Stimulated activated CD8-positive, alpha-beta memory T cell treated with anti-CD3 and anti-CD28 coated beads, Interleukin-15, amount 100 ng/mL, for 48 hours (primary cell): ENCODE results near the gene PTPRJ.
"Not testable (repeated sequence)": the region's sequence is repeated elsewhere in the genome, so short reads cannot be mapped to it uniquely, and the experiment has no call there.

Source experiments
- DNase-seq, 2 donors: peaks; one replicate each; pipeline ENCODE4 v3.0.0-alpha.2; 2020; ENCODE audit warnings: low read depth in 2 of 2

The PTPRJ gene

GRCh38 chr11:48114740-48115139, 134.4 kb downstream of the PTPRJ start:
- no peak for DNase-seq

DNA sequence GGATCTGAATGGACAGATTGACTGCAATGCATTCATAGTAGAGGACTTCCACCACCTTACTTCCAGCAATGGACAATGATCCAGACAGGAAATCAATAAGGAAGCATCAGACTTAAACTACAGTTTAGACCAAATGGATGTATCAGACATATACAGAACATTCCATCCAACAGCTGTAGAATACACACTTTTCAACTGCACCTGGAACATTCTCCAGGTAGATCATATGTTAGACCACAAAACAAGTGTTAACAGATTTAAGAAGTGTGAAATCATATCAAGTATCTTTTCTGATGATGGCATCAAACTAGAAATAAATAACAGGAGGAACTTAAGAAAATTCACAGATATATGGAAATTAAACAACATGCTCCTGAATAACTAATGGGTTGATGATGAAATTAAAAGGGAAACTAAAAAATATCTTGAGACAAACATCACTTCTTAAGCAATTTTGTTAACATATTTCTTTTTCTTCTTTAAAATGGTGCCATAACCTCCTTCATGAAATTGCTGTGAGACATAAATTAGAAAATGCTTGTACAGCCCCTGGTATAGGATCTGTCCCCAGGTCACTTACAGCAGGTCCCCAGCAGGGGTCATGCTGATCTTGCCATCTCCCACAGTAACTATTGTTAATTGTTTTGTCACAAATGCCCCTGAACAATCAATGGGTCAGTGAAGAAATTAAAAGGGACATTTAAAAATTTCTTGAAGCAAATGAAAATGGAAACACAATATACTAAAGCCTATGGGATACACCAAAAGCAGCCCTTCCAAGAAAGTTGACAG, 136.3 kb downstream of the PTPRJ start:
- no peak for DNase-seq

GRCh38 chr11:48122246-48122645, 141.9 kb downstream of the PTPRJ start:
- no peak for DNase-seq

DNA sequence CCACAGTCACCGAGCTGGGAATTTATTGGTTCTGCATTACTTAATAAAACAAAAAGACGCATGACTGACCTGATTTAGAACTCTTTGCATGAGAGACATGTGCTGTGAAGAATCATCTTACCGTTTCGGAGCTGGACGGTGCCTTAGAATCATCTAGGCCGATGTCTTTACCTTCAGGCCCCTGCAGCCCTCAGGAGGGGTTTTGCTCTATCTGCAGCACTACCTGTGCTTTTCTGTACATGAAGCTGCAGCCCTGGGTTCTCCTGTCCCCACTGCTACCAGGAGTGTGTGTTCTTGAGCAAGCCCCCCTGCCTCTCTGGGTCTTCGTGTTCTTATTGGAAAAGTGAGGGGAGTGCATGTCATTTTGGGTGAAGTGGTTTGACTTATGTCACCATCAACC, 142.3 kb downstream of the PTPRJ start:
- no peak for DNase-seq

- no peak for DNase-seq
Observed at GRCh38 chr11:48123254-48123875, 143.0 kb downstream of the PTPRJ start.

DNA sequence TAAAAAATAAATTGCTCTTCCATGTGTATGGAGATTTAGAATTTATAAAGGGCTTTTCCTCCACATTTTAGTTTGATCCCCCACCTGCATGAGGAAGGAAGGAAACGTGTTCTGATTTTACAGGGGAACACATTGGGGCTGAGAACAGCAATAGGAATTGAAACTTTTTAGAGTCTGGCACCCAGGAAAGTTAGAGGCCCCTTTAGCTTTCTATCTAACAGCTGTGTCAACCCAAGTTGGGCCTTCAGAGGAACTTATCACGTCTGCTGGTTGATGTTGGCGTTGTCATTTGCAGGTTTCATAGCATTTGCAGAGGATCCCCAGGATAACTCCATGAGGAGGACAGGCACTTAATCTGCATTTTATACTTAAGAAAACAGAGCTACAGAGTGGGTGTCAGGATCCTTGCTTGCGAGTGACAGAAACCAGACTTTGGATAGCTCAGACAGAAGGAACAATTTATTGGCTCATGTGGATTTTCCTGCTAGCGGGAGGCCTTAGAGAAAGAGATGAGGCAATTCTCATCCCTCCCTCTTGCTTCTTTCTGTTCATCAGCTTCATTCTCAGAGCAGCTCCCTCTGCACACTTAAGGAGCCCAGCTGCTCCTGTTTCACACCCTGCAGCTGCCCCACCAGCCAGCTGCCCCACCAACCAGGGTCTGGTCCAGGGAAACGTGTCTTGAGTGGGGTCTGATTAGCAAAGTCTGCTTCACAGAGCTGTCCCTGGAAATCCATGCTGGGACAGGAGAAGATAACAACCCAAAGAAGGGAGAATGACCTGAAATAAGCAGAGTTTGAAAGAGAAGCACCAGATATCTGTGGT, 143.8 kb downstream of the PTPRJ start:
- DNase-seq: no peak

GRCh38 chr11:48124880-48125279, 144.5 kb downstream of the PTPRJ start:
- no peak for DNase-seq

DNA sequence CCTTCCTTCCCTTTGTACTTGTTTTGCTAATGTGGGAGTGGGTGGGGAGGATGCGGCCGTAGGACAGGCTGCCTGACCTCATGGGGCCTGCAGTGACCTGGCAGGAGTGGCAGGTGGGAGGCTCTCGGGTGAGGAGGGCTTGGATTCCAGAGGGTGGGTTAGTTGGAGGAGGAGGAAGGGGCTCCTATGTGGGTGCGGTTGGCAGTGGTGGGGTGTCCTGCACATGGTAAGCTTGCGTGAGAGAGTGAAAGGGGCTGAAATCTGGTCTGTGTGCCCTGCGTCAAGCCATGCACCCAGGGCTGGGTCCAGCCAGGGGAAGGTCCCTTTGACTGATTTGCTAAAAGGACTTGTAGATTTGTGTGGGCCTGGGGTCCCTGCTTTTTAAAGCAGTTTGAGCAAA, 145.5 kb downstream of the PTPRJ start:
- DNase-seq: no peak

GRCh38 chr11:48127521-48128183, 147.3 kb downstream of the PTPRJ start:
- no peak for DNase-seq

GRCh38 chr11:48129697-48130395, 149.5 kb downstream of the PTPRJ start:
- DNase-seq: no peak

DNA sequence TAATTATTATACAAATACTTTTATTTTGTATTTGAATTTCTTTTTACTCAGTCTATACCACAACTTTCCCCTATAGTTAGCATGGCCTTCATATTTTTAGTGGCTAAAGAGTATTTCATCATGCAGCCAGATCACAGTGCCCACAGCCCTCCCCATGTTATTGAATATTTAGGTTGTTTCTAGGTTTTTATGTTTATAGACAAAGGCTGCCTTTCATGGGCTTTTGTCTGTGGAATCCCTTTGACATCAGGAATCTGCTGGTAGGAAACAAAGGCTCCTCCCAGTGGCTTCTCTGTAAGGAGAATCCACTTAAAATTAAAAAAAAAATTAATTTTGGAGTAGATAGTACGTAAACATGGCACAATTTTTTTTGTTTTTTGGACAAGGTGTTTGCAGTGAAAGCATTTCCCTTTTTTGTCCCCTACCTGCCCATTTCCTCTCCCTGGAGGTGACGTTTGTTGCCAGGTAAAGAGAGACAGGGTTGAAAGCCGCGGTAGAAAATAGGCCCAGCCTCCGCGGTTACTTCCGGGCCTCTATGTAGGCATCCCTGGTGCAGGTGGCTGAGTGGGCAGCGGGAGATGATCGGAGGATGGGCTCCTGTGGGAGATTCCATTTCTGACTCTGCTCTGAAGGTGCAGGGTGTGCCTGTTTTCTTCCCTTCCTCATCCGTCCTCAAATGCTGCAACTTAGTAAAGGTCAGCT, 154.0 kb downstream of the PTPRJ start:
- no peak for DNase-seq

DNA sequence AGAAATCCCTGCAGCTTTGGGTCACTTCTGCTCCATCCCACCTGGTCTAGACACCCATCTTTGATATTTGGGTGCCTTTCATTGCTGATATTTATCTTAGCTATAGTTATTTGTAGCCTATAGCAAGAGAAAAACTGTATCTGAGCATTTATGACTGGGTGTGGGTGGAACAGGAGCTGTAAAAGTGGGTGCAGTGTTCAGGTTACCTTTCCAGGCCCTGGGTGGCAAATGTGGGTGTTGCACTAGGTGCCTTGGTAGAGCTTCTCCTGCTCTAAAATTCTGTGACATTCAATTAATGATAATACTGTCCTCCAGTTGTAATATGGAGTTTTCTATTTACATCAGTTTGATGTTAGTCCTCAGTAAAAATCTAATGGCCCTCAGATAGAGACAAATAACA, 157.9 kb downstream of the PTPRJ start:
- DNase-seq: no peak

GRCh38 chr11:48139896-48140295, 159.5 kb downstream of the PTPRJ start:
- DNase-seq: not testable (repeated sequence)

GRCh38 chr11:48141475-48142122, 161.2 kb downstream of the PTPRJ start:
- no peak for DNase-seq

DNA sequence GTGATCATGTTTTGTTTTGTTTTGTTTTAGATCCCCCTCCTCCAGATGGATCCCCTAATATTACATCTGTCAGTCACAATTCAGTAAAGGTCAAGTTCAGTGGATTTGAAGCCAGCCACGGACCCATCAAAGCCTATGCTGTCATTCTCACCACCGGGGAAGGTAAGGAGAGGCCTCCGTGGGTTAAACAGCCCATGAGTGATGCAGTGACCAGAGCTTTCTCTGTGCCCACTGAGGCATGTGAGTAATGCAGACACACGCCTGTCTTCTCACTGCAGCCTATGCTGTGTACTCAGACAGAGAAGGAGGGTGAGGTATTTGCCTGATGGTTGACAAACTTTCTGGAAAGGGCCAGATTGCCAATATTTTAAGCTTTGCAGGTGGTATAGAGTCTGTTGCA, 162.5 kb downstream of the PTPRJ start:
- DNase-seq: no peak

- DNase-seq: no peak
Observed at GRCh38 chr11:48148749-48149148, 168.4 kb downstream of the PTPRJ start.

DNA sequence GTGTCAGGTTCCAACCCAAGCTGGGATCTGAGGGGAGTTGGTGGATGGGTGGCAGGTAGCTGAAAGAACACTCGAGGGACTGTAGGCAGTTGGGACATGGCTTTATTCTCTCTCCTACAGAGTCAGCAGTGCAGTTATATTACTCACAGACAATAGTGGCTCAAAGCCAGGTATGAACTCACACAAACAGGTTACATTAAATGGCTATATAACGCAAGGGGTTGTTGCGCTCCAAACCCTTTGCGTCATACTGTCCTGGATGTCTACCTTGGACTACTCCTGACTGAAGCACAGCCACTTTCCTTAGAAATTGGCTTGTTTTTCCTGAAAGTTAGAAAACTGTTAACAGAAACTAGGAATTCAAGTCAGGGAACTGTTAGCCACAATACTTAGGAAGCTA, 169.9 kb downstream of the PTPRJ start:
- DNase-seq: no peak

GRCh38 chr11:48154151-48154550, 173.8 kb downstream of the PTPRJ start:
- no peak for DNase-seq

DNA sequence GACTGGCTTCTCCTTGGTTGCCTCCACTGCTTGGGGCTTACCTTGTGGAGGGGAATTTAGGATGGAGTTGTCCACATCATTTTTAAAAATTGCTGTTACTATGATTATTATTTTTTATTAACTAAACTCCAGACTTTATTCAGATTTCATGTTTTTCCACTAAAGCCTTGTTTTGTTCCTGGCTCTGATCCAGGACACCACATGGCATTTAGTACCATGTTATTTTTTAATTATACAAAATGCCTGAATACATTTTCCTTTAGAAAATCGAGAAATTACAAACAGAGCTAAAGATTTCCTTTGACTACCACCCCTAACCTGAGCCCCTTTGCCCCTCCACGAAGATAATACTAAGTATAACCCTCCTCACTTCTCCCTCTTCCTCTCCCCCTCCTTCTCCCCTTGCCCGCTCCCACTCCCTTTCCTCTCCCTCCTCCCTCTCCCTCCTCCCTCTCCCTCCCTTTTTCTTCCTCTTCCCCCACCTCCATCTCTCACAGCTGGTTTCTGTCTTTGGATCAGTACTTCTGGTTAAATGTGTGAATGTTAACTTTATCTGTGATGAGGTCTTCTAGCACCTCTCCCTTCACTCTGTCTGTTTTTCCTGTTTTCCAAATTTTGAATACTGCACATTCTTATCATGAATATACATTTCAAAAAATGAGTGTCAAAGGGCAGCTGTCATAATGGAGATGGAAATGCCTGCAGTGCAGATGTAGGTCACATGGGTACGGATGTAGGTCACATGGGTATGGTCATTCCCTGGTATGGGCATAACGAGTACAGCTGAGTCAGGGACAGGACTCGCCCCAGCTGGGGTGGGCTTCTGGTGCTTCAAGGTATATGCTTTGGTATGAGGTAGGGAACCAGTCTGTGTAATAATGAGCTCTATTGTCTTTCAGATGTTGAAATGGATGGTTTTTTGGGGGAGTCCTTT, 181.9 kb downstream of the PTPRJ start:
- no peak for DNase-seq
